Astrocyte of the cerebellum (primary cell): ENCODE results near the gene IRF2BP1.
"Not testable (repeated sequence)": the region's sequence is repeated elsewhere in the genome, so short reads cannot be mapped to it uniquely, and the experiment has no call there.

ENCODE experiments used
- DNase-seq: peaks from one replicate; pipeline ENCODE4 v3.0.0-alpha.2; 2011; ENCODE audit warnings: low read depth
- H3K4me3 ChIP-seq: 2 replicates; pipeline ENCODE4 v1.5.1; 2011; ENCODE audit warnings: mild to moderate bottlenecking, low read depth, low read length, moderate library complexity
- in situ Hi-C: cut with HindIII; loops from 2 replicates; pipeline ENCODE4 v1.10.0; 2017; ENCODE audit warnings: low sequenced_read_pairs
- TF ChIP-seq, protein P1 (sequence below): IDR thresholded peaks from 2 replicates; pipeline ENCODE4 v1.5.1; 2012; ENCODE audit warnings: low read length, low read depth, moderate library complexity, mild to moderate bottlenecking; ENCODE audit errors: missing control alignments

IRF2BP1 gene

DNA sequence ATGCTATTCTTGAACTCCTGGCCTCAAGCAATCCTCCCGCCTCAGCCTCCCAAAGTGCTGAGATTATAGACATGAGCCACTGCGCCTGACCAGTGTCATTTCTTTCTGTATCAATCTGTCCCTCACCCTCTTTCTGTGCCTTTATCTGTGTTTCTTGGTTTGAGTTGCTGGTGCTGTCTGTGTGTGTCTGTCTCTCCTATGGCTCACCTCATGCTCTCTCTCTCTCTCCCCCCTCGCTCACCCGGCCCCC is 9.9 kb downstream of the IRF2BP1 start:
- TF ChIP-seq, protein P1, sequence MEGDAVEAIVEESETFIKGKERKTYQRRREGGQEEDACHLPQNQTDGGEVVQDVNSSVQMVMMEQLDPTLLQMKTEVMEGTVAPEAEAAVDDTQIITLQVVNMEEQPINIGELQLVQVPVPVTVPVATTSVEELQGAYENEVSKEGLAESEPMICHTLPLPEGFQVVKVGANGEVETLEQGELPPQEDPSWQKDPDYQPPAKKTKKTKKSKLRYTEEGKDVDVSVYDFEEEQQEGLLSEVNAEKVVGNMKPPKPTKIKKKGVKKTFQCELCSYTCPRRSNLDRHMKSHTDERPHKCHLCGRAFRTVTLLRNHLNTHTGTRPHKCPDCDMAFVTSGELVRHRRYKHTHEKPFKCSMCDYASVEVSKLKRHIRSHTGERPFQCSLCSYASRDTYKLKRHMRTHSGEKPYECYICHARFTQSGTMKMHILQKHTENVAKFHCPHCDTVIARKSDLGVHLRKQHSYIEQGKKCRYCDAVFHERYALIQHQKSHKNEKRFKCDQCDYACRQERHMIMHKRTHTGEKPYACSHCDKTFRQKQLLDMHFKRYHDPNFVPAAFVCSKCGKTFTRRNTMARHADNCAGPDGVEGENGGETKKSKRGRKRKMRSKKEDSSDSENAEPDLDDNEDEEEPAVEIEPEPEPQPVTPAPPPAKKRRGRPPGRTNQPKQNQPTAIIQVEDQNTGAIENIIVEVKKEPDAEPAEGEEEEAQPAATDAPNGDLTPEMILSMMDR, result no peak
- in situ Hi-C loops, result no loop called here
- DNase-seq, result no peak
- no peak overlapping the region for H3K4me3 ChIP-seq

DNA sequence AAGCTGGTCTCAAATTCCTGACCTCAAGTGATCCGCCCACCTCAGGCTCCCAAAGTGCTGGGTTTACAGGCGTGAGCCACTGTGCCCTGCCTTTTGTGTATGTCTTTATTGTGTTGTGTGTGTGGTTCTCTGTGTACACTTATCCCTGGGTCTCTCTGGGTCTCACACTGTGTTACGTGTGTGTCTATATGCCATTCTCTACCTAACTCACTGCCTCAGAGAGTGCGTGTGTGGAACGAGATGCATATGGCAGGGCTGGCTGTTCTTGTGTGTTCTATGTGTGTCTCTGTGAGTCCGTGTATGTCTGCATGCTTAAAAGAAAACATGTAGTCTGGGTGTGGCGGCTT is 11.3 kb downstream of the IRF2BP1 start:
- H3K4me3 ChIP-seq, result no peak overlapping the region
- DNase-seq, result no peak
- in situ Hi-C loops, result no loop called here
- TF ChIP-seq, protein P1, result no peak

DNA sequence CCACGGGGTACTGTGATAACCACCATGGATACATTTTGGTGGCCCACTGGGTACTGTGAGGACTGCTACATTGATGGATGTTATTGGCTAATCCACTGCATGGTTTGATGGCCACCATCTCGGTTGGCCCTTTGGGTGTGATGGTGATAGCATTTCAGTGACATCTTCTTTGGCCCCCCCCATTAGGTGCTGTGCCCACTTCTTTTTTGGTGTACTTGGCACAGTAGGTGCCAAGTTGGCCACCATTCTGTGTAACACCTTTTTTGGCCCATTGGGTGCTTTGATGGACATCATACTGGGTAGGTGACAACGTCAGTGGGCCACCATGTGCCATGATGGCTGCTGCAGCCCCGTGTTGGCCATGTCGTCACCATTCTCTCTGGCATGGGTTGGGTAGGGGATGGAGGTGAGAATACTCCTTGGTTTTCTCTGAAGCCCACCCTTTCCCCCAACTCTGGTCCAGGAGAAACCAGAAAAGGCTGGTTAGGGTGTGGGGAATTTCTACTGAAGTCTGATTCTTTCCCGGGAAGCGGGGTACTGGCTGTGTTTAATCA is 12.6 kb downstream of the IRF2BP1 start:
- DNase-seq, result no peak
- in situ Hi-C loops, result no loop called here
- no peak overlapping the region for H3K4me3 ChIP-seq
- TF ChIP-seq, protein P1, result no peak

DNA sequence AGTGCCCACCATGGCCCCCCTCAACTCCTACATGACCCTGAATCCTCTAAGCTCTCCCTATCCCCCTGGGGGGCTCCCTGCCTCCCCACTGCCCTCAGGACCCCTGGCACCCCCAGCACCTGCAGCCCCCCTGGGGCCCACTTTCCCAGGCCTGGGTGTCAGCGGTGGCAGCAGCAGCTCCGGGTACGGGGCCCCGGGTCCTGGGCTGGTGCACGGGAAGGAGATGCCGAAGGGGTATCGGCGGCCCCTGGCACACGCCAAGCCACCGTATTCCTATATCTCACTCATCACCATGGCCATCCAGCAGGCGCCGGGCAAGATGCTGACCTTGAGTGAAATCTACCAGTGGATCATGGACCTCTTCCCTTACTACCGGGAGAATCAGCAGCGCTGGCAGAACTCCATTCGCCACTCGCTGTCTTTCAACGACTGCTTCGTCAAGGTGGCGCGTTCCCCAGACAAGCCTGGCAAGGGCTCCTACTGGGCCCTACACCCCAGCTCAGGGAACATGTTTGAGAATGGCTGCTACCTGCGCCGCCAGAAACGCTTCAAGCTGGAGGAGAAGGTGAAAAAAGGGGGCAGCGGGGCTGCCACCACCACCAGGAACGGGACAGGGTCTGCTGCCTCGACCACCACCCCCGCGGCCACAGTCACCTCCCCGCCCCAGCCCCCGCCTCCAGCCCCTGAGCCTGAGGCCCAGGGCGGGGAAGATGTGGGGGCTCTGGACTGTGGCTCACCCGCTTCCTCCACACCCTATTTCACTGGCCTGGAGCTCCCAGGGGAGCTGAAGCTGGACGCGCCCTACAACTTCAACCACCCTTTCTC is 13.6 kb downstream of the IRF2BP1 start:
- DNase-seq, result no peak
- no peak overlapping the region for H3K4me3 ChIP-seq
- in situ Hi-C loops, result no loop called here
- TF ChIP-seq, protein P1, result no peak

DNA sequence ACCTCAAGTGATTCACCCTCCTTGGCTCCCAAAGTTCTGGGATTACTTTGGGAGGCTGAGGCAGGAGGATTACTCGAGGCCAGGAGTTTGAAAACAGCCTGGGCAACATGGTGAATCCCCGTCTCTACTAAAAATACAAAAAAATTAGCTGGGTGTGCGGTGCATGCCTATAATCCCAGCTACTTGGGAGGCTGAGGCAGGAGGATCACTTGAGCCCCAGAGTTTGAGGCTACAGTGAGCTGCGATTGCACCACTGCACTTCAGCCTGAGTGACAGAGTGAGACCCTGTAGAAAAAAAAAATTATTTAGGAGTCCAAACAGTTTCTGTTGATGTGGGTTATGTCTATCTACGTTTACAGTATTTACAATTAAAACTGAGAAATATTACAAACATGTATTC is 15.1 kb downstream of the IRF2BP1 start:
- H3K4me3 ChIP-seq, result no peak overlapping the region
- DNase-seq, result no peak
- in situ Hi-C loops, result no loop called here
- TF ChIP-seq, protein P1, result no peak

DNA sequence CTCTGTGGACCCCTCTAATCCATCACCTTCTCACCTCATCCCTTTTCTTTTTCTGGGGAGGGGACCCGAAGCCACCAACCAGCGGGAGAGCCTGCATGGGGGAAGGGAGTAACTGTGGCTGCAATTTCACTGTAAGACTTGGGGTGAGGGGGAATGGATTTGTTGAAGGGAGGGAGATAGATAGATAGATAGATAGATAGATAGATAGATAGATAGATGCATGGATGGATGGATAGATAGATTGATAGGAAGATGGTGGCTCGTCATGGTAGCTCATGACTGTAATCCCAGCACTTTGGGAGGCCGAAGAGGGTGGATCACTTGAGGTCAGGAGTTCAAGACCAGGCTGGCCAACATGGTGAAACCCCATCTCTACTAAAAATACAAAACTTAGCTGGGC is 18.7 kb downstream of the IRF2BP1 start:
- DNase-seq, H3K4me3 ChIP-seq: not testable (repeated sequence)
- in situ Hi-C loops, result loop anchor here (5.0 kb wide), 1 partner anchor 60 kb away; no protein-coding TSS in a partner anchor

DNA sequence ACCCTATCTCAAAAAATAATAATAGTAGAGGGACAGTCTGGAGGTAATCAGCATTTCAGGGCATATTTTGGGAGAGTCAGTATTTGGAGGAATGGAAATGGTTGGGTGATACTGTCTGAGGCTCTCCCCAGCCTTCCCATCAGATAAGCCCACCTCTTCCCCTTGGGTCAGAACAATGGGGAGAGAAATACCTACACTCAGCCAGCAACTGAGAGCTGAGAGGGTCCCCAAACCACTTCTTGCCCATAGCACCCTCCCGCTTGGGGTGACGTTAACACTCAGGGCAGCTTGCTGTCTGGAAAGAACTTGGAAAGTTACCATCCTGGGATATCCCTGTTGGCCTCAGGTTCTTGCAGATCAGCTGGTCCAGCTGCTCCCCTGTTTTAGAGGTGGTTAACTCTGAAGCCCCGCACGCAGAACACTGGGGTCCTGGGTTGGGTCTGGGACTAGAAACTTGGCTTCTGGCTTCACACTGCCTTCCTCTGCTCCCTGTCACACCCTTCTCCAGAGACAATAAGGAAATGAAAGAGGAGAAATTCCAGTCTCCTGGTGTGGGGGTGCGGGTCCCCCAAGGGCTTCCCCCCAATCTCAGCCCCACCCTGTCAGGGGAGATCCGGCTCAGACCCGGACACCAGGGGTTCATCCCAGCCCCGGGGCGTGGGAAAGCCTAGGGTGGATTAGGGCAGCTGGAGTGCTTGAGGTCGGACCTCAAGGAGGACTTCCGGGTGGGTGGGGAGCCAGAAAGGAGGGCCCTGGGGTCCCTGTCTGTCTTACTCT is 19.4 kb downstream of the IRF2BP1 start:
- TF ChIP-seq, protein P1, result no peak
- H3K4me3 ChIP-seq, result no peak overlapping the region
- DNase-seq, result no peak
- in situ Hi-C loops, result loop anchor here (5.0 kb wide), 1 partner anchor 61 kb away; no protein-coding TSS in a partner anchor
